H1 (cell line): ENCODE measurements around the gene C1orf21. TPM values are rescaled to one million over a fixed set of nuclear protein-coding genes. Genes with fewer than 3 reads are reported as not detected.
A peak's percentile ranks its signal among the peaks of the same experiment; 100 is the strongest.

Experiments used
- CTCF ChIA-PET: fragments of 300-600 bp; sonication (Branson Sonifier 250); formaldehyde crosslinking; loops from one replicate; lab custom pipeline; 2021; ENCODE audit not compliant: partially characterized antibody; lab: Charles Lee
- POLR2A ChIA-PET: fragments of 300-600 bp; sonication (Branson Sonifier 250); formaldehyde crosslinking; loops from one replicate; lab custom pipeline; 2021; ENCODE audit warnings: inconsistent platforms; ENCODE audit not compliant: partially characterized antibody; lab: Charles Lee
- DNase-seq, 2 experiments: peaks; one replicate each; pipeline versions ENCODE4 v3.0.0 to v3.0.0-alpha.2; 2010 to 2022; ENCODE audit warnings: low spot score in 2 of 2, low read depth in 1 of 2, mixed read lengths in 1 of 2
- FAIRE-seq: peaks from 2 replicates; lab custom pipeline; 2011; peaks lifted over from hg19 to GRCh38; lab: Jason Lieb, UNC
- H2AFZ ChIP-seq: 2 replicates; pipeline ENCODE4 v1.8.1; 2012; ENCODE audit warnings: low read length, inconsistent platforms
- H2AK5ac ChIP-seq: 2 replicates; pipeline ENCODE4 v1.6.1; 2013; ENCODE audit warnings: low read depth, low read length
- H2BK120ac ChIP-seq: replicated peaks from 2 replicates; pipeline ENCODE3; 2013; ENCODE audit warnings: low read depth, low read length, inconsistent platforms
- H2BK12ac ChIP-seq: 2 replicates; pipeline ENCODE4 v1.6.1; 2013; ENCODE audit warnings: low read depth, low read length
- H2BK15ac ChIP-seq: 2 replicates; pipeline ENCODE4 v1.6.1; 2013; ENCODE audit warnings: low read length
- H2BK20ac ChIP-seq: 2 replicates; pipeline ENCODE4 v1.6.1; 2013; ENCODE audit warnings: low read length
- H2BK5ac ChIP-seq: 2 replicates; pipeline ENCODE4 v1.6.1; 2013; ENCODE audit warnings: low read depth, low read length
- H3K14ac ChIP-seq: 2 replicates; pipeline ENCODE4 v1.6.1; 2013; ENCODE audit warnings: inconsistent platforms; ENCODE audit not compliant: insufficient read length
- H3K18ac ChIP-seq: 2 replicates; pipeline ENCODE4 v1.6.1; 2013; ENCODE audit warnings: low read length; ENCODE audit errors: extremely low read depth
- H3K23ac ChIP-seq: 2 replicates; pipeline ENCODE4 v1.6.1; 2013; ENCODE audit warnings: inconsistent platforms; ENCODE audit not compliant: insufficient read length
- H3K23me2 ChIP-seq: 2 replicates; pipeline ENCODE4 v1.6.1; 2013; ENCODE audit warnings: low read depth, low read length
- H3K27ac ChIP-seq: 2 replicates; pipeline ENCODE4 v1.6.1; 2011; ENCODE audit warnings: low read depth, low read length, inconsistent platforms
- H3K27me3 ChIP-seq, 4 experiments: replicated peaks in 1 of 4; 1 replicate in 1 of 4; 2 replicates in 3 of 4; pipeline versions ENCODE4 v1.6.1 to v1.8.1; 2011 to 2013; ENCODE audit warnings: low read length in 3 of 4, mild to moderate bottlenecking in 3 of 4, inconsistent platforms in 2 of 4, mixed read lengths in 2 of 4, moderate library complexity in 1 of 4; ENCODE audit not compliant: control insufficient read depth in 3 of 4, insufficient read depth in 3 of 4; ENCODE audit errors: extremely low read depth in 1 of 4
- H3K36me3 ChIP-seq, 4 experiments: 2 replicates each; pipeline versions ENCODE4 v1.6.1 to v1.8.1; 2011 to 2013; ENCODE audit warnings: mild to moderate bottlenecking in 4 of 4, low read length in 3 of 4, moderate library complexity in 2 of 4, control low read depth in 1 of 4, inconsistent platforms in 1 of 4; ENCODE audit not compliant: insufficient read depth in 4 of 4, control insufficient read depth in 2 of 4
- H3K4ac ChIP-seq: replicated peaks from 2 replicates; pipeline ENCODE3; 2013; ENCODE audit warnings: low read length, low read depth, mixed read lengths, inconsistent platforms; ENCODE audit not compliant: insufficient read length
- H3K4me1 ChIP-seq, 4 experiments: replicated peaks in 1 of 4; 1 replicate in 1 of 4; 2 replicates in 3 of 4; pipeline versions ENCODE4 v1.6.1 to v1.8.1; 2011 to 2013; ENCODE audit warnings: low read length in 3 of 4, inconsistent platforms in 2 of 4, mixed read lengths in 1 of 4; ENCODE audit not compliant: insufficient read depth in 4 of 4, control insufficient read depth in 3 of 4
- H3K4me2 ChIP-seq, 2 experiments: 2 replicates each; pipeline versions ENCODE4 v1.6.1 to v1.8.1; 2011 to 2013; ENCODE audit warnings: low read depth in 2 of 2, low read length in 2 of 2, control low read depth in 1 of 2, inconsistent platforms in 1 of 2, mild to moderate bottlenecking in 1 of 2; ENCODE audit not compliant: insufficient read depth in 1 of 2
- H3K4me3 ChIP-seq, 4 experiments: fragments of 200-600, 300-600 bp in 1 of 4; sonication (generic), shearing (Covaris generic), sonication (Bioruptor Twin) in 1 of 4; 2 replicates each; pipeline versions ENCODE4 v1.5.1 to v1.8.1; 2011 to 2016; ENCODE audit warnings: low read length in 4 of 4, low read depth in 3 of 4, control low read depth in 2 of 4, inconsistent platforms in 2 of 4, mild to moderate bottlenecking in 2 of 4, mixed read lengths in 1 of 4, moderate library complexity in 1 of 4; ENCODE audit not compliant: insufficient read depth in 2 of 4; ENCODE audit errors: extremely low read depth in 1 of 4
- H3K56ac ChIP-seq: replicated peaks from 2 replicates; pipeline ENCODE3; 2013; ENCODE audit warnings: low read depth, mild to moderate bottlenecking, mixed read lengths, low read length, inconsistent platforms; ENCODE audit not compliant: insufficient read length
- H3K79me1 ChIP-seq: 2 replicates; pipeline ENCODE4 v1.6.1; 2013; ENCODE audit warnings: low read depth, low read length, control low read depth
- H3K79me2 ChIP-seq, 2 experiments: 2 replicates each; pipeline versions ENCODE4 v1.6.1 to v1.8.1; 2012 to 2013; ENCODE audit warnings: low read length in 2 of 2, mild to moderate bottlenecking in 2 of 2, inconsistent platforms in 1 of 2; ENCODE audit not compliant: insufficient read depth in 2 of 2, control insufficient read depth in 1 of 2
- H3K9ac ChIP-seq, 4 experiments: replicated peaks in 1 of 4; 1 replicate in 1 of 4; 2 replicates in 3 of 4; pipeline versions ENCODE4 v1.6.1 to v1.8.1; 2011 to 2013; ENCODE audit warnings: low read depth in 3 of 4, low read length in 3 of 4, control low read depth in 2 of 4, mild to moderate bottlenecking in 2 of 4, moderate library complexity in 2 of 4, inconsistent platforms in 1 of 4; ENCODE audit errors: extremely low read depth in 1 of 4
- H3K9me3 ChIP-seq, 2 experiments: 2 replicates each; pipeline versions ENCODE4 v1.6.1 to v1.8.1; 2012 to 2013; ENCODE audit warnings: mild to moderate bottlenecking in 2 of 2, moderate library complexity in 2 of 2, control low read depth in 1 of 2, inconsistent platforms in 1 of 2, low read depth in 1 of 2, low read length in 1 of 2, mixed read lengths in 1 of 2; ENCODE audit not compliant: insufficient read depth in 2 of 2
- H4K20me1 ChIP-seq, 2 experiments: replicated peaks in 1 of 2; 2 replicates each; pipeline versions ENCODE3 to v1.8.1; 2011 to 2013; ENCODE audit warnings: inconsistent platforms in 2 of 2, low read length in 2 of 2, mild to moderate bottlenecking in 1 of 2; ENCODE audit not compliant: insufficient read depth in 2 of 2, control insufficient read depth in 1 of 2
- H4K5ac ChIP-seq: 2 replicates; pipeline ENCODE4 v1.6.1; 2013; ENCODE audit warnings: low read length, low read depth, mixed read lengths, inconsistent platforms; ENCODE audit not compliant: insufficient read length
- H4K8ac ChIP-seq: 2 replicates; pipeline ENCODE4 v1.8.0; 2013; ENCODE audit warnings: mild to moderate bottlenecking, moderate library complexity, low read length, inconsistent platforms; ENCODE audit not compliant: insufficient read depth; ENCODE audit errors: extremely low read depth
- H4K91ac ChIP-seq: replicated peaks from 2 replicates; pipeline ENCODE3; 2013; ENCODE audit warnings: low read length, mixed read lengths, inconsistent platforms; ENCODE audit not compliant: insufficient read length
- BACH1 ChIP-seq: IDR thresholded peaks from 2 replicates; pipeline ENCODE4 v1.6.1; 2012; ENCODE audit warnings: low read length, improper control_type of control experiment
- NANOG ChIP-seq: IDR thresholded peaks from 2 replicates; pipeline ENCODE4 v1.6.1; 2011; ENCODE audit warnings: low read length, low read depth, mild to moderate bottlenecking, inconsistent platforms; ENCODE audit not compliant: insufficient read depth, poor library complexity, severe bottlenecking
- RAD21 ChIP-seq, 2 experiments: IDR thresholded peaks in 1 of 2; conservative IDR thresholded peaks in 1 of 2; 2 replicates each; pipeline ENCODE4 v1.6.1; 2011; ENCODE audit warnings: low read depth in 2 of 2, low read length in 2 of 2, improper control_type of control experiment in 1 of 2, inconsistent platforms in 1 of 2, mild to moderate bottlenecking in 1 of 2, moderate library complexity in 1 of 2
- SIX5 ChIP-seq: IDR thresholded peaks from 2 replicates; pipeline ENCODE4 v1.6.1; 2011; ENCODE audit warnings: mild to moderate bottlenecking, low read depth, low read length
- WGBS, 2 experiments: shearing (Covaris generic) in 1 of 2; methylation state at CpG; one replicate each; pipeline versions ENCODE4 v1.1.6 to v1.1.7; 2013 to 2015; ENCODE audit warnings: low lambda C conversion rate in 2 of 2, mixed read lengths in 2 of 2, inconsistent platforms in 1 of 2, low coverage in 1 of 2, missing lambda C conversion rate in 1 of 2; ENCODE audit not compliant: insufficient replicate concordance in 2 of 2, insufficient coverage in 1 of 2, insufficient read length in 1 of 2; ENCODE audit errors: extremely low coverage in 1 of 2, missing lambda C conversion rate in 1 of 2; 5-methylcytosine and 5-hydroxymethylcytosine counted together
- polyA plus RNA-seq, 7 experiments: library from polyadenylated mRNA; depleted of rRNA in 3 of 7; stranded (reverse) in 5 of 7; unstranded in 2 of 7; fragments of >200 nt in 5 of 7; fragments of 200-250 nt in 2 of 7; gene quantifications; 1 replicate in 5 of 7; 2 replicates in 1 of 7; 4 replicates in 1 of 7; pipeline versions ENCODE4 v1.2.1 to v1.2.3, GENCODE V29; 2011 to 2013; ENCODE audit warnings: missing spikeins in 2 of 7, mixed read lengths in 2 of 7
- total RNA-seq: library from RNA; stranded (reverse); fragmentation: NEBNext Ultra II Directional; extraction: Animal tissue kit (Norgen Biotek cat#: 25700); gene quantifications from 2 replicates; pipeline ENCODE4 v1.2.1, GENCODE V29; 2021
- TF ChIP-seq, protein P1 (sequence below): IDR thresholded peaks from 2 replicates; pipeline ENCODE4 v1.6.1; 2012; ENCODE audit warnings: inconsistent platforms

C1orf21 gene
- total and polyA plus RNA-seq, 2 of the 8 experiments (the other 6 are each of a cell fraction or from before 2014, with no cell fraction given), result 16.6 to 51.0 TPM

DNA sequence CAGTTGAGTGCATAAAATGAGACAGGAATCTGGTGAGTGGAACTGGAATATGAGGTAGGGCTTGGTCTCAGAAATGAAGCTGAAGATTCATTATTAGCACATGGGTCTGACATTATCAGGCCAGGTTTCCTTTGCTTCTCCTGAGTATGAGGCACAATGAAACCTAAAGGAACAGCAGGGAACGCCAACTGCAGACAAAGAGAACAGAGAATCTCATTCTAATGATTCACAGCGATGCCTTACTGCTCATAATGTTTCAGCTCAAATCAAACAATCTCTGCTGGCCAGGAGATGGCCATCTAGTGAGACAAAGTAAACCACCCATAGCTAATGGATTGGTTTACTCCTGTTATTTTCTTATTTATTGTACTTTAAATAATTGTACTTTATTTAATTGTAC is 133.5 kb downstream of the C1orf21 start:
- Histone ChIP-seq H3K4ac (no peak overlapping the region), H2BK5ac (no peak overlapping the region), H2AFZ (no peak overlapping the region), H2AK5ac (no peak overlapping the region), H3K4me1 (peaks cover 3 to 8% (median 4%) of the 10 kb centered on the region in 4 experiments; a peak in 5 of 7 replicates), H3K9me3 (no peaks in the 10 kb centered on the region), H2BK20ac (no peak overlapping the region), H2BK15ac (no peak overlapping the region), H3K18ac (no peak overlapping the region), H3K56ac (no peak overlapping the region), H2BK120ac (no peak overlapping the region), H3K23me2 (no peaks in the 10 kb centered on the region), H4K8ac (no peak overlapping the region), H4K5ac (no peak overlapping the region), H3K4me3 (no peak overlapping the region), H3K23ac (no peak overlapping the region), H2BK12ac (no peak overlapping the region), H3K9ac (no peak overlapping the region), H3K14ac (no peak overlapping the region), H4K20me1 (peaks cover 0 to 2% of the 10 kb centered on the region in 2 experiments), H3K4me2 (no peak overlapping the region), H3K27ac (no peak overlapping the region), H3K79me2 (no peaks in the 10 kb centered on the region), H3K79me1 (no peaks in the 10 kb centered on the region), H3K36me3 (no peaks in the 10 kb centered on the region; a peak in 1 of 8 replicates), H4K91ac (no peak overlapping the region), H3K27me3 (no peaks in the 10 kb centered on the region)
- CTCF ChIA-PET, result interaction anchor here (0.7 to 1.3 kb wide), 4 partner anchors 10 to 278 kb away, joined by 3 to 5 read pairs (median 3); no protein-coding TSS in a partner anchor
- FAIRE-seq, result peak; percentile 13
- POLR2A ChIA-PET, result interaction anchor here (1.9 kb wide), 1 partner anchor 34 kb away, joined by 5 read pairs; no protein-coding TSS in a partner anchor
- 61% methylated on average over 2 of the region's 2 CpGs; no CpG with 5 or more reads in 1 of the 2 experiments for WGBS, 2 experiments
- TF ChIP-seq, protein P1, sequence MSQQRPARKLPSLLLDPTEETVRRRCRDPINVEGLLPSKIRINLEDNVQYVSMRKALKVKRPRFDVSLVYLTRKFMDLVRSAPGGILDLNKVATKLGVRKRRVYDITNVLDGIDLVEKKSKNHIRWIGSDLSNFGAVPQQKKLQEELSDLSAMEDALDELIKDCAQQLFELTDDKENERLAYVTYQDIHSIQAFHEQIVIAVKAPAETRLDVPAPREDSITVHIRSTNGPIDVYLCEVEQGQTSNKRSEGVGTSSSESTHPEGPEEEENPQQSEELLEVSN, result no peak
- TF ChIP-seq NANOG (no peak), SIX5 (no peak), BACH1 (no peak), RAD21 (IDR thresholded peaks at IDR 0.05 in 1 of 2, conservative IDR thresholded peaks at IDR 0.05 in 1 of 2; ENCODE audit: low read depth in 2 of 2, low read length in 2 of 2) (peak in 1 of 2 experiments; percentile 10; a peak in 1 of 4 replicates)
- DNase-seq, result no peak
